ENCODE results near the gene VAPB.

The VAPB gene

GRCh38 chr20:58458342-58459057 is 69.5 kb downstream of the VAPB start:
- Histone ChIP-seq H3K9ac (ENCODE audit: low read depth, low read length) (no peak overlapping the region), H3K27me3 (ENCODE audit: control insufficient read depth, insufficient read depth, low read length) (no peaks in the 10 kb centered on the region), H3K36me3 (ENCODE audit: control insufficient read depth, insufficient read depth, low read length) (no peaks in the 10 kb centered on the region), H3K9me3 (ENCODE audit: control insufficient read depth, insufficient read depth, low read length) (no peaks in the 10 kb centered on the region), H3K4me1 (ENCODE audit: control insufficient read depth, insufficient read depth, low read length) (peaks cover 3% of the 10 kb centered on the region), H3K4me3 (ENCODE audit: low read depth, low read length) (no peak overlapping the region)

- no peaks in the 10 kb centered on the region for H3K9me3 ChIP-seq (ENCODE audit: control insufficient read depth, insufficient read depth, low read length)
- no peak overlapping the region for H3K4me3 ChIP-seq (ENCODE audit: low read depth, low read length)
- H3K9ac ChIP-seq (ENCODE audit: low read depth, low read length): no peak overlapping the region
- H3K4me1 ChIP-seq (ENCODE audit: control insufficient read depth, insufficient read depth, low read length): peaks cover 3% of the 10 kb centered on the region
- no peaks in the 10 kb centered on the region for H3K36me3 ChIP-seq (ENCODE audit: control insufficient read depth, insufficient read depth, low read length)
- H3K27me3 ChIP-seq (ENCODE audit: control insufficient read depth, insufficient read depth, low read length): no peaks in the 10 kb centered on the region
Measured at GRCh38 chr20:58459058-58459750, 70.2 kb downstream of the VAPB start.

- H3K4me1 ChIP-seq (ENCODE audit: control insufficient read depth, insufficient read depth, low read length): peaks cover 3% of the 10 kb centered on the region
- H3K4me3 ChIP-seq (ENCODE audit: low read depth, low read length): no peak overlapping the region
- H3K36me3 ChIP-seq (ENCODE audit: control insufficient read depth, insufficient read depth, low read length): no peaks in the 10 kb centered on the region
- no peaks in the 10 kb centered on the region for H3K9me3 ChIP-seq (ENCODE audit: control insufficient read depth, insufficient read depth, low read length)
- H3K9ac ChIP-seq (ENCODE audit: low read depth, low read length): no peak overlapping the region
- H3K27me3 ChIP-seq (ENCODE audit: control insufficient read depth, insufficient read depth, low read length): no peaks in the 10 kb centered on the region
Measured at GRCh38 chr20:58461104-58461503, 72.1 kb downstream of the VAPB start.

- Histone ChIP-seq H3K36me3 (ENCODE audit: control insufficient read depth, insufficient read depth, low read length) (no peaks in the 10 kb centered on the region), H3K27me3 (ENCODE audit: control insufficient read depth, insufficient read depth, low read length) (no peaks in the 10 kb centered on the region), H3K9ac (ENCODE audit: low read depth, low read length) (no peak overlapping the region), H3K4me1 (ENCODE audit: control insufficient read depth, insufficient read depth, low read length) (peaks cover 3% of the 10 kb centered on the region), H3K9me3 (ENCODE audit: control insufficient read depth, insufficient read depth, low read length) (no peaks in the 10 kb centered on the region), H3K4me3 (ENCODE audit: low read depth, low read length) (no peak overlapping the region)
Measured at GRCh38 chr20:58461899-58462298, 72.9 kb downstream of the VAPB start.

- Histone ChIP-seq H3K36me3 (ENCODE audit: control insufficient read depth, insufficient read depth, low read length) (no peaks in the 10 kb centered on the region), H3K4me1 (ENCODE audit: control insufficient read depth, insufficient read depth, low read length) (peaks cover 1% of the 10 kb centered on the region), H3K27me3 (ENCODE audit: control insufficient read depth, insufficient read depth, low read length) (no peaks in the 10 kb centered on the region), H3K4me3 (ENCODE audit: low read depth, low read length) (no peak overlapping the region), H3K9ac (ENCODE audit: low read depth, low read length) (no peak overlapping the region), H3K9me3 (ENCODE audit: control insufficient read depth, insufficient read depth, low read length) (no peaks in the 10 kb centered on the region)
Measured at GRCh38 chr20:58463256-58463655, 74.2 kb downstream of the VAPB start.

GRCh38 chr20:58464838-58465237 is 75.8 kb downstream of the VAPB start:
- H3K9me3 ChIP-seq (ENCODE audit: control insufficient read depth, insufficient read depth, low read length): no peaks in the 10 kb centered on the region
- H3K4me1 ChIP-seq (ENCODE audit: control insufficient read depth, insufficient read depth, low read length): no peaks in the 10 kb centered on the region
- no peaks in the 10 kb centered on the region for H3K27me3 ChIP-seq (ENCODE audit: control insufficient read depth, insufficient read depth, low read length)
- H3K36me3 ChIP-seq (ENCODE audit: control insufficient read depth, insufficient read depth, low read length): no peaks in the 10 kb centered on the region
- no peak overlapping the region for H3K9ac ChIP-seq (ENCODE audit: low read depth, low read length)
- H3K4me3 ChIP-seq (ENCODE audit: low read depth, low read length): no peak overlapping the region

GRCh38 chr20:58466095-58466708 is 77.2 kb downstream of the VAPB start:
- Histone ChIP-seq H3K9me3 (ENCODE audit: control insufficient read depth, insufficient read depth, low read length) (no peaks in the 10 kb centered on the region), H3K36me3 (ENCODE audit: control insufficient read depth, insufficient read depth, low read length) (no peaks in the 10 kb centered on the region), H3K4me1 (ENCODE audit: control insufficient read depth, insufficient read depth, low read length) (no peaks in the 10 kb centered on the region), H3K27me3 (ENCODE audit: control insufficient read depth, insufficient read depth, low read length) (no peaks in the 10 kb centered on the region), H3K9ac (ENCODE audit: low read depth, low read length) (no peak overlapping the region), H3K4me3 (ENCODE audit: low read depth, low read length) (no peak overlapping the region)

GRCh38 chr20:58466729-58467571 is 77.9 kb downstream of the VAPB start:
- no peaks in the 10 kb centered on the region for H3K9me3 ChIP-seq (ENCODE audit: control insufficient read depth, insufficient read depth, low read length)
- H3K9ac ChIP-seq (ENCODE audit: low read depth, low read length): no peak overlapping the region
- no peaks in the 10 kb centered on the region for H3K36me3 ChIP-seq (ENCODE audit: control insufficient read depth, insufficient read depth, low read length)
- H3K4me3 ChIP-seq (ENCODE audit: low read depth, low read length): no peak overlapping the region
- no peaks in the 10 kb centered on the region for H3K27me3 ChIP-seq (ENCODE audit: control insufficient read depth, insufficient read depth, low read length)
- no peaks in the 10 kb centered on the region for H3K4me1 ChIP-seq (ENCODE audit: control insufficient read depth, insufficient read depth, low read length)

GRCh38 chr20:58467572-58468527 is 78.8 kb downstream of the VAPB start:
- Histone ChIP-seq H3K36me3 (ENCODE audit: control insufficient read depth, insufficient read depth, low read length) (no peaks in the 10 kb centered on the region), H3K4me1 (ENCODE audit: control insufficient read depth, insufficient read depth, low read length) (no peaks in the 10 kb centered on the region), H3K9ac (ENCODE audit: low read depth, low read length) (no peak overlapping the region), H3K27me3 (ENCODE audit: control insufficient read depth, insufficient read depth, low read length) (no peaks in the 10 kb centered on the region), H3K4me3 (ENCODE audit: low read depth, low read length) (no peak overlapping the region), H3K9me3 (ENCODE audit: control insufficient read depth, insufficient read depth, low read length) (no peaks in the 10 kb centered on the region)

- Histone ChIP-seq H3K36me3 (ENCODE audit: control insufficient read depth, insufficient read depth, low read length) (no peaks in the 10 kb centered on the region), H3K27me3 (ENCODE audit: control insufficient read depth, insufficient read depth, low read length) (no peaks in the 10 kb centered on the region), H3K9me3 (ENCODE audit: control insufficient read depth, insufficient read depth, low read length) (no peaks in the 10 kb centered on the region)
Measured at GRCh38 chr20:58469616-58470015, 80.6 kb downstream of the VAPB start.

More at GRCh38 chr20:58469616-58470015, 80.6 kb downstream of the VAPB start:
- Histone ChIP-seq H3K9ac (ENCODE audit: low read depth, low read length) (no peak overlapping the region), H3K4me1 (ENCODE audit: control insufficient read depth, insufficient read depth, low read length) (no peaks in the 10 kb centered on the region), H3K4me3 (ENCODE audit: low read depth, low read length) (no peak overlapping the region)
